GM12878 (cell line): ENCODE results near the gene TRIB2. TPM values are rescaled to one million over a fixed set of nuclear protein-coding genes. Genes with fewer than 3 reads are reported as not detected.

Experiments used
- ATAC-seq: fragments of 200-7000 bp; cut with Tn5 transposase; 3 replicates; pipeline ENCODE4 v1.9.1; 2020; ENCODE audit warnings: mild to moderate bottlenecking, moderate library complexity
- BruUV-seq: library from RNA; stranded (reverse); fragments of 400-500 nt; replicated peaks from 2 replicates; lab custom pipeline; 2021; lab: Mats Ljungman, UMichigan
- CTCF ChIA-PET: fragments of 300-600 bp; sonication (Branson Sonifier 250); formaldehyde crosslinking; extraction: SDS; loops from one replicate; lab custom pipeline; 2021; ENCODE audit warnings: inconsistent platforms; lab: Yijun Ruan, JAX
- POLR2A ChIA-PET: fragments of 350-600 bp; formaldehyde crosslinking; extraction: SDS; loops from one replicate; lab custom pipeline; 2021; ENCODE audit warnings: inconsistent platforms; lab: Charles Lee
- RAD21 ChIA-PET: fragments of 300-600 bp; sonication (Branson Sonifier 250); formaldehyde crosslinking; loops from one replicate; lab custom pipeline; 2023; ENCODE audit warnings: antibody characterized with exemption; ENCODE audit not compliant: unreplicated experiment; lab: Charles Lee
- SMC1A ChIA-PET: fragments of 300-600 bp; sonication (Branson Sonifier 250); formaldehyde crosslinking; loops from one replicate; lab custom pipeline; 2023; ENCODE audit not compliant: unreplicated experiment, uncharacterized antibody; lab: Charles Lee
- DNase-seq: peaks from one replicate; pipeline ENCODE4 v3.0.0-alpha.2; 2011; ENCODE audit warnings: low read depth, low spot score
- FAIRE-seq: peaks from 3 replicates; lab custom pipeline; 2011; peaks lifted over from hg19 to GRCh38; lab: Jason Lieb, UNC
- H2AFZ ChIP-seq: 2 replicates; pipeline ENCODE4 v1.6.0; 2011; ENCODE audit warnings: low read depth, low read length, control low read depth; ENCODE audit not compliant: control insufficient read depth
- H3K27ac ChIP-seq: 2 replicates; pipeline ENCODE4 v1.5.1; 2011; ENCODE audit warnings: control low read depth; ENCODE audit not compliant: control insufficient read depth, insufficient read depth
- H3K27me3 ChIP-seq, 2 experiments: replicated peaks in 1 of 2; 2 replicates each; pipeline versions ENCODE4 v1.6.0 to v1.6.1; 2011; ENCODE audit warnings: low read length in 1 of 2; ENCODE audit not compliant: control insufficient read depth in 2 of 2, insufficient read depth in 2 of 2
- H3K36me3 ChIP-seq, 2 experiments: 2 replicates each; pipeline ENCODE4 v1.5.1; 2011; ENCODE audit warnings: low read length in 1 of 2; ENCODE audit not compliant: control insufficient read depth in 2 of 2, insufficient read depth in 2 of 2
- H3K4me1 ChIP-seq: 2 replicates; pipeline ENCODE4 v1.6.1; 2011; ENCODE audit warnings: mild to moderate bottlenecking, low read length, moderate library complexity, mixed read lengths; ENCODE audit not compliant: control insufficient read depth, insufficient read depth
- H3K4me2 ChIP-seq: 2 replicates; pipeline ENCODE4 v1.6.0; 2011; ENCODE audit warnings: control low read depth; ENCODE audit not compliant: control insufficient read depth, insufficient read depth
- H3K4me3 ChIP-seq: fragments of 200-600 bp; sonication (generic); 2 replicates; pipeline ENCODE4 v1.5.1; 2016
- H3K79me2 ChIP-seq: 2 replicates; pipeline ENCODE4 v1.6.0; 2011; ENCODE audit warnings: low read length; ENCODE audit not compliant: control insufficient read depth, insufficient read depth
- H3K9ac ChIP-seq: 2 replicates; pipeline ENCODE4 v1.8.0; 2011; ENCODE audit warnings: low read length, control low read depth, mixed read lengths; ENCODE audit not compliant: control insufficient read depth, insufficient read depth
- H3K9me3 ChIP-seq: replicated peaks from 3 replicates; pipeline ENCODE4 v1.5.1; 2011; ENCODE audit warnings: mild to moderate bottlenecking, low read length; ENCODE audit not compliant: control insufficient read depth, insufficient read depth
- H4K20me1 ChIP-seq: 2 replicates; pipeline ENCODE4 v1.6.0; 2011; ENCODE audit not compliant: control insufficient read depth, insufficient read depth
- CEBPB ChIP-seq, 2 experiments: fragments of 150-350 bp in 1 of 2; IDR thresholded peaks; 2 replicates each; pipeline ENCODE4 v1.6.1; 2012 to 2014; ENCODE audit warnings: low read depth in 2 of 2, low read length in 2 of 2, borderline replicate concordance in 1 of 2, inconsistent platforms in 1 of 2
- NR2F1 ChIP-seq: fragments of 450-650 bp; conservative IDR thresholded peaks from 2 replicates; pipeline ENCODE4 v1.6.1; 2017; ENCODE audit warnings: mild to moderate bottlenecking
- RUNX3 ChIP-seq: IDR thresholded peaks from 2 replicates; pipeline ENCODE4 v1.6.1; 2012; ENCODE audit warnings: low read length, inconsistent platforms
- WRNIP1 ChIP-seq: IDR thresholded peaks from 2 replicates; pipeline ENCODE4 v1.6.1; 2011; ENCODE audit warnings: low read depth, low read length, improper control_type of control experiment, borderline replicate concordance
- ZSCAN29 ChIP-seq: fragments of 450-650 bp; IDR thresholded peaks from 2 replicates; pipeline ENCODE4 v1.6.1; 2017; ENCODE audit warnings: mild to moderate bottlenecking, moderate library complexity
- WGBS: methylation state at CpG from one replicate; pipeline ENCODE4 v1.1.6; 2016; ENCODE audit warnings: low lambda C conversion rate; ENCODE audit not compliant: insufficient replicate concordance, insufficient coverage; ENCODE audit errors: missing lambda C conversion rate; 5-methylcytosine and 5-hydroxymethylcytosine counted together
- in situ Hi-C: fragments of 300-500 bp; cut with MboI; formaldehyde crosslinking; loops from 9 replicates; pipeline ENCODE4 v1.14.3; 2018; ENCODE audit warnings: mixed read lengths
- intact Hi-C: fragments of 100-400 bp; cut with micrococcal nuclease; formaldehyde crosslinking; loops from one replicate; pipeline ENCODE4 v1.14.2; 2022; ENCODE audit not compliant: unreplicated experiment
- polyA plus RNA-seq, 11 experiments: library from polyadenylated mRNA; depleted of rRNA in 4 of 11; unstranded in 6 of 11; stranded (reverse) in 5 of 11; fragments of >200 nt; fragmentation: Nextera tagmentation in 4 of 11; fragmentation: Illumina TruSeq in 1 of 11; extraction: Ambion mirVana in 4 of 11; extraction: Trizol in 1 of 11; gene quantifications; 1 replicate in 1 of 11; 2 replicates in 10 of 11; pipeline versions ENCODE4 v1.2.1 to v1.2.3, GENCODE V29; 2011 to 2016; ENCODE audit warnings: inconsistent platforms in 2 of 11, missing spikeins in 2 of 11, low read depth in 1 of 11
- total RNA-seq, 4 experiments: library from RNA; depleted of rRNA in 3 of 4; stranded (reverse); fragments of >200 nt in 3 of 4; fragmentation: Illumina TruSeq in 1 of 4; extraction: Trizol in 1 of 4; gene quantifications; 2 replicates each; pipeline versions ENCODE4 v1.2.1 to v1.2.3, GENCODE V29; 2013 to 2021
- TF ChIP-seq, protein P1 (sequence below): IDR thresholded peaks from 2 replicates; pipeline ENCODE4 v1.6.1; 2011; ENCODE audit warnings: low read depth, mild to moderate bottlenecking, low read length, moderate library complexity, borderline replicate concordance; ENCODE audit errors: extremely low read depth
- TF ChIP-seq, protein P2 (sequence below): fragments of 450-650 bp; formaldehyde crosslinking; IDR thresholded peaks from 2 replicates; pipeline ENCODE4 v1.4.0; 2020; ENCODE audit warnings: mild to moderate bottlenecking, moderate library complexity

Gene TRIB2
- total and polyA plus RNA-seq, 10 of the 15 experiments (the other 5 are each of a cell fraction or from before 2014, with no cell fraction given): 1.6 to 9.2 (median 5.2) TPM

DNA sequence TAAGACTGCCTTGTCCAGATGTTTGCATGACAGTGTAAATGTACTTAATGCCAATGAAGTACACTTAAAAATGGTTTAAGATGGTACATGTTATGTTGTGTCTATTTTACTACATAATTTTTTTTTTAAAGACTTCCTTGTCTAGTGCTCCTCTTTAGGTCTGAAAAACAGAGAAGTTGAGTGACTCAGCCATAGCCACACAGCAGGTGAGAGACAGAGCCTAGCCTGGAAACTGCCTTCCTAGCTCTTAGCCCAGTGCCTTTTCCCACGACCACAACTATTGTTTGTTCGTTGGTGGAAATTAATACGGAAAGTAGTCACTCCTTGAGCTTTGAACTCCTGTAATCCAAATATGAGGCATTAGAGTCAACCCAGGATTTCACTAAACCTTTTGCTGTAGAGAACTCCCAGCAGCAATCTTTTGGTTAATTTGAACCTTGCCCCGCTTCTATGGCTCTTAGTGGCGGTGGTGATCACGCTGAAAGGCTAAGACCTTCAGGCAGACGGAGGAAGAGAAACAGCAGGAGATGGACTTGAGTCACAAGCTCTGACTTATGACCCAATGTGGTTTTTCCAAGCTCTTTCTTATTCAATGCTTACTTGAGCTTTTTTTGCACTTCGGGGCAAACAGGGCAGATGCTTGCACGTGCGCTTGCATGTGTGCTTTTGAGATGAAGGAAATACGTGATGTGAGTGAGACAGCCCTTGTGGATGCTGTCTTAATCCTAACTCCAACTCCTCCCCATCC is 21.2 kb downstream of the TRIB2 start:
- in situ Hi-C loops (no loop called here), intact Hi-C loops (no loop called here)
- no peaks in the 10 kb centered on the region; the same call in 1 of the 2 replicates for H4K20me1 ChIP-seq
- ChIA-PET SMC1A (interaction anchor here (1.2 kb wide), 1 partner anchor 17 kb away, joined by 3 read pairs; no protein-coding TSS in a partner anchor), RAD21 (no interaction called here), CTCF (interaction anchor here (1.0 kb wide), 1 partner anchor 17 kb away, joined by 3 read pairs; no protein-coding TSS in a partner anchor), POLR2A (no interaction called here)
- H3K4me2 ChIP-seq: no peak overlapping the region
- ATAC-seq: no peak
- no peaks in the 10 kb centered on the region for H3K9me3 ChIP-seq
- H2AFZ ChIP-seq: no peak overlapping the region
- H3K4me1 ChIP-seq: no peaks in the 10 kb centered on the region
- no peak overlapping the region for H3K9ac ChIP-seq
- BruUV-seq: no TSS peak
- H3K79me2 ChIP-seq: no peaks in the 10 kb centered on the region
- no peak overlapping the region for H3K27ac ChIP-seq
- TF ChIP-seq, protein P1, sequence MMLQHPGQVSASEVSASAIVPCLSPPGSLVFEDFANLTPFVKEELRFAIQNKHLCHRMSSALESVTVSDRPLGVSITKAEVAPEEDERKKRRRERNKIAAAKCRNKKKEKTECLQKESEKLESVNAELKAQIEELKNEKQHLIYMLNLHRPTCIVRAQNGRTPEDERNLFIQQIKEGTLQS: no peak
- TF ChIP-seq RUNX3: no peak
- TF ChIP-seq ZSCAN29: no peak
- TF ChIP-seq WRNIP1: no peak
- no peak for TF ChIP-seq CEBPB (IDR thresholded peaks at IDR 0.05; ENCODE audit: borderline replicate concordance in 1 of 2, low read depth in 2 of 2, low read length in 2 of 2)
- TF ChIP-seq, protein P2, sequence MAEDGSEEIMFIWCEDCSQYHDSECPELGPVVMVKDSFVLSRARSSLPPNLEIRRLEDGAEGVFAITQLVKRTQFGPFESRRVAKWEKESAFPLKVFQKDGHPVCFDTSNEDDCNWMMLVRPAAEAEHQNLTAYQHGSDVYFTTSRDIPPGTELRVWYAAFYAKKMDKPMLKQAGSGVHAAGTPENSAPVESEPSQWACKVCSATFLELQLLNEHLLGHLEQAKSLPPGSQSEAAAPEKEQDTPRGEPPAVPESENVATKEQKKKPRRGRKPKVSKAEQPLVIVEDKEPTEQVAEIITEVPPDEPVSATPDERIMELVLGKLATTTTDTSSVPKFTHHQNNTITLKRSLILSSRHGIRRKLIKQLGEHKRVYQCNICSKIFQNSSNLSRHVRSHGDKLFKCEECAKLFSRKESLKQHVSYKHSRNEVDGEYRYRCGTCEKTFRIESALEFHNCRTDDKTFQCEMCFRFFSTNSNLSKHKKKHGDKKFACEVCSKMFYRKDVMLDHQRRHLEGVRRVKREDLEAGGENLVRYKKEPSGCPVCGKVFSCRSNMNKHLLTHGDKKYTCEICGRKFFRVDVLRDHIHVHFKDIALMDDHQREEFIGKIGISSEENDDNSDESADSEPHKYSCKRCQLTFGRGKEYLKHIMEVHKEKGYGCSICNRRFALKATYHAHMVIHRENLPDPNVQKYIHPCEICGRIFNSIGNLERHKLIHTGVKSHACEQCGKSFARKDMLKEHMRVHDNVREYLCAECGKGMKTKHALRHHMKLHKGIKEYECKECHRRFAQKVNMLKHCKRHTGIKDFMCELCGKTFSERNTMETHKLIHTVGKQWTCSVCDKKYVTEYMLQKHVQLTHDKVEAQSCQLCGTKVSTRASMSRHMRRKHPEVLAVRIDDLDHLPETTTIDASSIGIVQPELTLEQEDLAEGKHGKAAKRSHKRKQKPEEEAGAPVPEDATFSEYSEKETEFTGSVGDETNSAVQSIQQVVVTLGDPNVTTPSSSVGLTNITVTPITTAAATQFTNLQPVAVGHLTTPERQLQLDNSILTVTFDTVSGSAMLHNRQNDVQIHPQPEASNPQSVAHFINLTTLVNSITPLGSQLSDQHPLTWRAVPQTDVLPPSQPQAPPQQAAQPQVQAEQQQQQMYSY (CRISPR knock-in tag): no peak
- no peak for TF ChIP-seq NR2F1
- TF ChIP-seq, all 136 proteins: peak for 0
- H3K27me3 ChIP-seq: no peaks in the 10 kb centered on the region
- no peak for DNase-seq
- H3K36me3 ChIP-seq: no peaks in the 10 kb centered on the region; a peak in 2 of 4 replicates
- FAIRE-seq: no peak
- H3K4me3 ChIP-seq: no peak overlapping the region
- 76% methylated on average over 11 of the region's 11 CpGs for WGBS
